Ishikawa (cell line): ENCODE results near the gene PIGW.

Experiments used
- CEBPB ChIP-seq: IDR thresholded peaks from 2 replicates; pipeline ENCODE4 v1.6.1; 2012
- CREB1 ChIP-seq: IDR thresholded peaks from 2 replicates; pipeline ENCODE4 v1.6.1; 2012; ENCODE audit warnings: low read depth
- EGR1 ChIP-seq: IDR thresholded peaks from 2 replicates; pipeline ENCODE4 v1.6.1; 2012
- EP300 ChIP-seq: IDR thresholded peaks from 2 replicates; pipeline ENCODE4 v1.6.1; 2012; ENCODE audit warnings: borderline replicate concordance
- FOXM1 ChIP-seq: IDR thresholded peaks from 2 replicates; pipeline ENCODE4 v1.6.1; 2012; ENCODE audit warnings: low read depth, borderline replicate concordance
- MAX ChIP-seq: IDR thresholded peaks from 2 replicates; pipeline ENCODE4 v1.6.1; 2012
- NFIC ChIP-seq: IDR thresholded peaks from 2 replicates; pipeline ENCODE4 v1.6.1; 2012
- RAD21 ChIP-seq: IDR thresholded peaks from 2 replicates; pipeline ENCODE4 v1.6.1; 2012; ENCODE audit warnings: low read depth
- REST ChIP-seq: IDR thresholded peaks from 2 replicates; pipeline ENCODE4 v1.6.1; 2012; ENCODE audit warnings: low read depth, mild to moderate bottlenecking
- TAF1 ChIP-seq: IDR thresholded peaks from 2 replicates; pipeline ENCODE4 v1.6.1; 2012; ENCODE audit warnings: low read depth, mild to moderate bottlenecking
- TCF12 ChIP-seq: IDR thresholded peaks from 2 replicates; pipeline ENCODE4 v1.6.1; 2012; ENCODE audit warnings: low read depth
- TEAD4 ChIP-seq: IDR thresholded peaks from 2 replicates; pipeline ENCODE4 v1.6.1; 2012
- USF1 ChIP-seq: IDR thresholded peaks from 2 replicates; pipeline ENCODE4 v1.6.1; 2012
- YY1 ChIP-seq: IDR thresholded peaks from 2 replicates; pipeline ENCODE4 v1.6.1; 2012; ENCODE audit warnings: low read depth
- ZBTB7A ChIP-seq: IDR thresholded peaks from 2 replicates; pipeline ENCODE4 v1.6.1; 2012; ENCODE audit warnings: low read depth

Gene PIGW

GRCh38 chr17:36566081-36566480, 31.3 kb downstream of the PIGW start:
- TF ChIP-seq NFIC (no peak), RAD21 (no peak), ZBTB7A (no peak), USF1 (no peak), CEBPB (no peak), REST (no peak), EP300 (no peak), MAX (no peak), TEAD4 (no peak), FOXM1 (no peak), YY1 (no peak)

- TF ChIP-seq EGR1, result no peak
- TF ChIP-seq NFIC, result no peak
- TF ChIP-seq REST, result no peak
- no peak for TF ChIP-seq CREB1
- no peak for TF ChIP-seq TAF1
- TF ChIP-seq CEBPB, result no peak
- no peak for TF ChIP-seq MAX
- no peak for TF ChIP-seq TCF12
- no peak for TF ChIP-seq FOXM1
- TF ChIP-seq YY1, result no peak
- no peak for TF ChIP-seq ZBTB7A
- TF ChIP-seq USF1, result no peak
- no peak for TF ChIP-seq EP300
- TF ChIP-seq TEAD4, result no peak
- TF ChIP-seq RAD21, result no peak
Observed at GRCh38 chr17:36575028-36575427, 40.2 kb downstream of the PIGW start.

- TF ChIP-seq ZBTB7A, result no peak
- no peak for TF ChIP-seq TCF12
- TF ChIP-seq FOXM1, result no peak
- no peak for TF ChIP-seq REST
- no peak for TF ChIP-seq NFIC
- TF ChIP-seq CREB1, result no peak
- TF ChIP-seq TAF1, result no peak
- TF ChIP-seq RAD21, result no peak
- no peak for TF ChIP-seq TEAD4
- TF ChIP-seq YY1, result no peak
- no peak for TF ChIP-seq MAX
- TF ChIP-seq USF1, result no peak
- TF ChIP-seq CEBPB, result no peak
- TF ChIP-seq EGR1, result no peak
- TF ChIP-seq EP300, result no peak
Observed at GRCh38 chr17:36576793-36577192, 42.0 kb downstream of the PIGW start.

GRCh38 chr17:36578671-36579070, 43.9 kb downstream of the PIGW start:
- TF ChIP-seq NFIC (no peak), FOXM1 (no peak), RAD21 (no peak)
